Upper lobe of left lung (tissue), 6 donors: ENCODE measurements around the gene PTPRN2. TPM values are rescaled to one million over a fixed set of nuclear protein-coding genes. Genes with fewer than 3 reads are reported as not detected.

Source experiments
- ATAC-seq, 2 donors: fragments of 200-7000 bp; cut with Tn5 transposase; one replicate each; pipeline ENCODE4 v1.9.1; 2022; ENCODE audit warnings: mild to moderate bottlenecking in 2 of 2, moderate library complexity in 2 of 2; ENCODE audit not compliant: low FRiP score in 2 of 2
- DNase-seq, 2 donors: peaks; one replicate each; pipeline ENCODE4 v3.0.0-alpha.2; 2019 to 2020
- H3K27ac ChIP-seq, 4 donors: fragments of 200-600 bp; sonication (generic); one replicate each; pipeline ENCODE4 v1.5.1; 2016 to 2019
- H3K27me3 ChIP-seq, 4 donors: fragments of 200-600 bp; sonication (generic); one replicate each; pipeline ENCODE4 v1.5.1; 2017 to 2019
- H3K36me3 ChIP-seq, 4 donors: fragments of 200-600 bp; sonication (generic); one replicate each; pipeline ENCODE4 v1.5.1; 2016 to 2019
- H3K4me1 ChIP-seq, 4 donors: fragments of 200-600 bp; sonication (generic); one replicate each; pipeline ENCODE4 v1.5.1; 2018 to 2019
- H3K4me3 ChIP-seq, 4 donors: fragments of 200-600 bp; sonication (generic); one replicate each; pipeline ENCODE4 v1.5.1; 2017 to 2019; ENCODE audit warnings: mild to moderate bottlenecking in 2 of 4, moderate library complexity in 1 of 4
- H3K9me3 ChIP-seq, 4 donors: fragments of 200-600 bp; sonication (generic); one replicate each; pipeline ENCODE4 v1.5.1; 2018 to 2019
- CTCF ChIP-seq, 6 experiments: fragments of 450-650 bp in 4 of 6; fragments of 200-600 bp in 2 of 6; sonication (generic) in 2 of 6; IDR thresholded peaks; one replicate each; pipeline ENCODE4 v1.5.1; 2016 to 2019; ENCODE audit warnings: antibody characterized with exemption in 6 of 6
- EP300 ChIP-seq, 4 donors: sonication (generic); formaldehyde crosslinking; IDR thresholded peaks; one replicate each; pipeline ENCODE4 v1.5.1; 2017; ENCODE audit warnings: antibody characterized with exemption in 4 of 4, control low read depth in 2 of 4
- POLR2A ChIP-seq, 4 donors: fragments of 450-650 bp; IDR thresholded peaks; one replicate each; pipeline ENCODE4 v1.5.1; 2016 to 2017; ENCODE audit warnings: antibody characterized with exemption in 4 of 4, mild to moderate bottlenecking in 2 of 4
- POLR2AphosphoS5 ChIP-seq, 2 donors: sonication (generic); formaldehyde crosslinking; IDR thresholded peaks; one replicate each; pipeline ENCODE4 v1.5.1; 2017; ENCODE audit warnings: antibody characterized with exemption in 2 of 2
- WGBS, 2 donors: methylation state at CpG; one replicate each; pipeline ENCODE4 v1.1.5; 2017 to 2018; 5-methylcytosine and 5-hydroxymethylcytosine counted together
- total RNA-seq, 6 donors: library from RNA; depleted of rRNA in 4 of 6; stranded (reverse); fragments of >200 nt in 4 of 6; gene quantifications; one replicate each; pipeline versions ENCODE4 v1.1.0 to v1.2.1, GENCODE V29; 2016 to 2021
- donor health status: DM: no; HTN: no; CAD: no; lungs with moderate emphysema.
- donor health status: DM: no; HTN: yes; CAD: no; lungs with severe emphysema.

The PTPRN2 gene
- total RNA-seq, 6 donors from 2014 or later, result 3.3 to 7.9 (median 5.2) TPM

GRCh38 chr7:158486919-158487318 is 100.7 kb downstream of the PTPRN2 start:
- no peaks in the 10 kb centered on the region for H3K27me3 ChIP-seq
- no peak for TF ChIP-seq POLR2A (IDR thresholded peaks at IDR 0.05)
- no peak for TF ChIP-seq POLR2AphosphoS5 (IDR thresholded peaks at IDR 0.05)
- no peak for TF ChIP-seq CTCF (IDR thresholded peaks at IDR 0.05)
- no peak for DNase-seq
- WGBS, 2 donors, result 93% methylated on average over 8 of the region's 8 CpGs
- H3K27ac ChIP-seq, result no peak overlapping the region
- H3K4me1 ChIP-seq, result no peaks in the 10 kb centered on the region
- H3K36me3 ChIP-seq, result no peaks in the 10 kb centered on the region
- ATAC-seq, result no peak
- no peaks in the 10 kb centered on the region for H3K9me3 ChIP-seq
- no peak overlapping the region for H3K4me3 ChIP-seq

DNA sequence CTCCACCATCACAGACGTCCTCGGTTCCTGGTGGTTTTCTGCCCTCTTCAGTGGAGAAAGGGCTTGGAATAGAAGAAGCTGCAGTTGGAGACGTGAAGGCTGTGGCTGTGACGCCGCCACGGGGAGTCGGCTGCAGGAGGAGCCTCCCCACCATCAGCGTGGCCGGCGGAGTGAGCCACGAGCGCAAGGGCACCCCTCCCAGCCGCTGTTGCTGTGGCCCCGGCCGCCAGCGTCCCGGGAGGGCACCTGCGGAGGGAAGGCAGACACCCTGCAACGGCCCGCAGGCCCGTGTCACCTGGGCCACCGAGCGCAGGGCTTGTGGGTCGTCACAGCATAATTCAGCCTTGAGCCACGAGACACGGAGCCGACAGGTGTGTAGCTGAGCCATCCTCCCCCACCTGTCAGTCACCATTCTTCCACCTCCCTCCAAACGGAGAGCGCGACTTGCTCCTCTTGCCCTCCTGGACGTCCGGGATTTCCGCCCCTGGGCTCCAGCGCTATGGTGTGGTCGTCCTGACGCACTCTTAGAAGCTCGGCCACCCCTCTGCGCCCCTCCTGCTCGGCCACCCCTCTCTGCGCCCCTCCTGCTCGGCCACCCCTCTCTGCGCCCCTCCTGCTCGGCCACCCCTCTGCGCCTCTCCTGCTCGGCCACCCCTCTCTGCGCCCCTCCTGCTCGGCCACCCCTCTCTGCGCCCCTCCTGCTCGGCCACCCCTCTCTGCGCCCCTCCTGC is 102.7 kb downstream of the PTPRN2 start:
- H3K9me3 ChIP-seq, result no peaks in the 10 kb centered on the region
- H3K4me3 ChIP-seq, result no peak overlapping the region
- WGBS, 2 donors, result 93 to 95% methylated on average over 27 to 41 of the region's 50 CpGs
- ATAC-seq (no peak), DNase-seq (no peak)
- no peaks in the 10 kb centered on the region for H3K36me3 ChIP-seq
- TF ChIP-seq EP300 (IDR thresholded peaks at IDR 0.05) (no peak), CTCF (IDR thresholded peaks at IDR 0.05) (no peak), POLR2A (IDR thresholded peaks at IDR 0.05) (no peak), POLR2AphosphoS5 (IDR thresholded peaks at IDR 0.05) (no peak)
- no peak overlapping the region for H3K27ac ChIP-seq
- no peaks in the 10 kb centered on the region for H3K27me3 ChIP-seq
- no peaks in the 10 kb centered on the region for H3K4me1 ChIP-seq

DNA sequence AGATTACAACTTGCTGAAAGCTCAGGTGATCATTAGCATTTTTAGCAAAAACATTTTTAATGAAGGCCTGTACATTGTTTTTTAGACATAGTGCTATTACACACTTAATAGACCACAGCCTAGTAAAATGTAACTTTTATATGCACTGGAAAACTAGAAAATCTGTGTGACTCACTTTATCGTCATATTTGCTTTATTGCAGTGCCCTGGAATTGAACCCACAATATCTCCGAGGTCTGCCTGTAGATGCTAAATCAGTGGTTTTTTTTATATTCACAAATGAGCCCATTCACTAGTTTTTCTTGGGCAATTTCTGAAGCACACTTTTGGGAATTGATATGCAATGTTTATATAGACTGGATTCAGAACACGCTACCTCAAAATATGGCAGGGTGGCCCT is 105.1 kb downstream of the PTPRN2 start:
- H3K4me1 ChIP-seq, result no peaks in the 10 kb centered on the region
- no peaks in the 10 kb centered on the region for H3K9me3 ChIP-seq
- TF ChIP-seq EP300 (IDR thresholded peaks at IDR 0.05) (no peak), POLR2A (IDR thresholded peaks at IDR 0.05) (no peak), CTCF (IDR thresholded peaks at IDR 0.05) (no peak), POLR2AphosphoS5 (IDR thresholded peaks at IDR 0.05) (no peak)
- no peak overlapping the region for H3K4me3 ChIP-seq
- DNase-seq (no peak), ATAC-seq (no peak)
- no peaks in the 10 kb centered on the region for H3K27me3 ChIP-seq
- no peaks in the 10 kb centered on the region for H3K36me3 ChIP-seq
- WGBS, 2 donors, result 85 to 93% methylated on average over 3 of the region's 3 CpGs
- H3K27ac ChIP-seq, result no peak overlapping the region

- 96 to 100% methylated on average over 5 to 11 of the region's 14 CpGs for WGBS, 2 donors
- Histone ChIP-seq H3K4me3 (no peak overlapping the region), H3K27ac (no peak overlapping the region), H3K9me3 (no peaks in the 10 kb centered on the region), H3K27me3 (no peaks in the 10 kb centered on the region), H3K4me1 (no peaks in the 10 kb centered on the region), H3K36me3 (no peaks in the 10 kb centered on the region)
- ATAC-seq (no peak), DNase-seq (no peak)
- no peak for TF ChIP-seq POLR2A (IDR thresholded peaks at IDR 0.05)
- no peak for TF ChIP-seq EP300 (IDR thresholded peaks at IDR 0.05)
- TF ChIP-seq POLR2AphosphoS5 (IDR thresholded peaks at IDR 0.05), result no peak
- no peak for TF ChIP-seq CTCF (IDR thresholded peaks at IDR 0.05)
Measured at GRCh38 chr7:158479664-158480025, 108.0 kb downstream of the PTPRN2 start.

GRCh38 chr7:158479021-158479663 is 108.5 kb downstream of the PTPRN2 start:
- DNase-seq, result no peak
- H3K9me3 ChIP-seq, result no peaks in the 10 kb centered on the region
- no peaks in the 10 kb centered on the region for H3K4me1 ChIP-seq

More at GRCh38 chr7:158479021-158479663, 108.5 kb downstream of the PTPRN2 start:
- no peaks in the 10 kb centered on the region for H3K36me3 ChIP-seq
- H3K4me3 ChIP-seq, result no peak overlapping the region
- ATAC-seq, result no peak
- 74 to 79% methylated on average over 20 of the region's 20 CpGs for WGBS, 2 donors
- TF ChIP-seq EP300 (IDR thresholded peaks at IDR 0.05), result no peak
- no peak for TF ChIP-seq CTCF (IDR thresholded peaks at IDR 0.05)
- TF ChIP-seq POLR2A (IDR thresholded peaks at IDR 0.05), result no peak
- TF ChIP-seq POLR2AphosphoS5 (IDR thresholded peaks at IDR 0.05), result no peak
- H3K27ac ChIP-seq, result no peak overlapping the region
- no peaks in the 10 kb centered on the region for H3K27me3 ChIP-seq
